GM21825 (cell line): ENCODE results near the gene RAB23.

Experiments
- ATAC-seq: cut with Tn5 transposase; IDR thresholded peaks from one replicate; pipeline ENCODE4 v1.9.1; 2021; ENCODE audit warnings: mild to moderate bottlenecking, moderate library complexity; ENCODE audit not compliant: unreplicated experiment

The RAB23 gene

GRCh38 chr6:57221936-57222742 lies at the start of gene RAB23:
Gene RAB23, minus strand, starts transcription at chr6:57222307. Its CDS starts 11,927 bp downstream, at chr6:57210380.
- peak; percentile 85 for ATAC-seq

- no peak for ATAC-seq
These were observed 46.2 kb upstream of the RAB23 start for GRCh38 chr6:57268294-57268640.

DNA sequence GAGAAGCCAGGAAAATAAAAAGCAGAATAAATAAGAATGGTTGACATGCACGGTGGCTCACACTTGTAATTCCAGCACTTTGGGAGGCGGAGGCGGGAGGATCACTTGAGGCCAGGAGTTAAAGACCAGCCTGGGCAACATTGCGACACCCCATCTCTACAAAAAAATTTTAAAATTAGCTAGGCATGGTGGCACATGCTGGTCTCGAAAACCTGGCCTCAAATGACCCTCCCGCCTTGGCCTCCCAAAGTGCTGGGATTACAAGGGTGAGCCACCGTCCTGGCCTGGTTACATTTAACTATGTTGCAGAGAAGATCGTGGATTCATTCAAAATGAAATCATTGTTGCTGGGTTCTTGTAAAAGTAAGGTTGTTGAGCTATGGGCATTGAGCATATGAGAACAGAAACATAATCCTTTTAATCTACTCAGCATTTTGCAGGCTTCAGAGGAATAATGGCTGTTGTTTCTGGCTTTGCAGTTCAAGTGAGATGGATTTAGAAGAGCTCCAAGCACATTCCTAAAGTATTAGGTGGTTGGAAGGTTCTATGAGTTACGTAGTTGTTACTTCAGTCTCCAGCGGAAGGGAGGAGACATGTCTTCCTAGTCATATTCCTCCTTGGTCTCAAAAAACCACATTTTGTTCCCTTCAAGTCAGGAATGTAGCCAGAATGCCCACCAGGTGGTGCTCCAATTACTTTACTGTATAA lies 45.6 kb upstream of the RAB23 start:
- no peak for ATAC-seq

- ATAC-seq: no peak
These were observed 43.7 kb upstream of the RAB23 start for GRCh38 chr6:57265755-57266221.

GRCh38 chr6:57263739-57264138 lies 41.6 kb upstream of the RAB23 start:
- ATAC-seq: no peak

- no peak for ATAC-seq
These were observed 41.0 kb upstream of the RAB23 start for GRCh38 chr6:57262901-57263694.

DNA sequence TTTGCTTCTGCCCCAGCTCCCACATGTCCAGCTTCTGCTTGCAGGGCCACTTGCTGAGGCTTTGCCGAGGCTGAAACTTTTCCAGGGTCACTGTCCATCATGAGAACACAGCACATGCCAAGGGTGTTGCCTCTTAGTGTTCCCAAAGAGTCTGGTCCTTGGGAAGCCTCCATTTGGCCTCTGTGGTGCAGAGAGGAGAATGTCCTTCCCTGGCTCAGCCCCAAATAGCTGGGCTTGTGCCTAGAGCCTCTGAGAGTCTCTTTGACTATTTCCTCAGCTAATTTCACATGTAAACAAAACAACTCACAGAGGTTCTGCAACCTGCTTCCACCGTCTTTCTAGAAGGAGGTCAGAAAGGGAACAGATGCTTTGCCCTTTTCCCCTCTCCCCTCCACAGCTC lies 40.4 kb upstream of the RAB23 start:
- no peak for ATAC-seq

DNA sequence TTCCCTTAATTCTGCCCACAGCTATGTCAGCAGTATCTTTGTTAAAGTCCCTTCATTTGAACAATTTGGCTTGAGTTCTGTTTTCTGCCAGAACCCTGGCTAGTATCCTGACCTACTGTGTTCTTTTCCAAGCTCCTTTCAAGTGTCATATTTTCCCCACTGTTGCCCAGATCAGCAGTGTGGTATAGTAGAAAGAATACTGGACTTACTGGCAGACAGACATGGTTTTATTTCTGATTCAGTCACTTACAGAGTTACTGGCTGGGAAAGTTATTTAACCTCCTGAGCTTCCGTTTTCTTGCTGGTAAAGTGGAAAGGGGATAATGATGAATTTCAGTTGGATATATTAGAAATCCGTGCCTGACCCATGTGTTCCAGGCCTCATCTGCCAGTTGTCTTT lies 39.8 kb upstream of the RAB23 start:
- no peak for ATAC-seq

DNA sequence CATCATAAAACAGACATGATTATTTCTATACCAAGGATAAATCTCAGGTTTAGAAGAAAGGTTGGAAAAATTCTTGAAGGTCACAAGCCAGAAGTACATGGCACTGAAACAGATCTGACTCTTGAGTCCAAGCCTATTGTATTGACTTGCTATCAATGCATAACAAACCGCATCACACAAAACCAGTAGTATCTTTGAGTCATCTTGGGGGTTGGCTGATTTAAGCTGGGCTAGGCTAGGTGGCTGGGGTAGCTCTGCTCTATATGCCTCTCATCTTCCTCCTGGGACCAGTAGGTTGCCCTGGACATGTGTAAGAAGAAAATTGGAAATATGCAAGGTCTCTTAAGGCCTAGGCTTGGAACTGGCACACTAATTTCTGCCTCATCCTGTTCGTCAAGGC lies 37.0 kb upstream of the RAB23 start:
- no peak for ATAC-seq

- ATAC-seq: no peak
These were observed 35.9 kb upstream of the RAB23 start for GRCh38 chr6:57257911-57258541.

GRCh38 chr6:57256541-57256940 lies 34.4 kb upstream of the RAB23 start:
- ATAC-seq: no peak

DNA sequence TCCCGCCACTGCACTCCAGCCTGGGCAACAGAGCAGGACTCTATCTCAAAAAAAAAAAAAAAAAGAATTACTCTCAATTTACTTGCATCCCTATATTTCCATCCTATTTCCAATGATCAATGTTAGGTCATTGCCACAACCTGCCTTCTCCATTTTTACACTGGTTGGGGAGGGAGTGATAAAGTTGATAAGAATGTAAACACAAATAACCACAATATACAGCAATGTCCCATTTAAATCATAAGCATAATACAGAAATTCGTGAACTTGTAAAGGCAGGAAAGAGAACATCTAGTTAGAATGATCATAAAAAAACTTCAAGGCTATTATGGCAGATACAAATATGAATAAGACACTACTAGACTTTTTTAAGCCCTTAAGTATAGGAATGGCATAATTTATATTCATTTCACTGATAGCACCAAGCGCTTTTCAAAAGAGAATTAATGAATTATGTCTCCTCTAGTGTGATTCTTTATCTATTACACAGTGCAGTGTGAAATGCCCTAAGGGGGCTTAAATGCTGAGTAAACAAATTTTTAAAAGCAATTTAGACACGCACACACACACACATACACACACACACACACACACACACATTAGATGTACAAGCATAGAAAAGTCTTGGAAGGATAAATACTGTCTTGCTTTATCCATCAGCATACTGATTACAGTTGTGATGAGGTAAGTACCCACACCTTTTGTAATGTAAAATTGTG lies 33.5 kb upstream of the RAB23 start:
- ATAC-seq: no peak

- ATAC-seq: no peak
These were observed 32.1 kb upstream of the RAB23 start for GRCh38 chr6:57254055-57254717.

GRCh38 chr6:57252975-57253374 lies 30.9 kb upstream of the RAB23 start:
- no peak for ATAC-seq

DNA sequence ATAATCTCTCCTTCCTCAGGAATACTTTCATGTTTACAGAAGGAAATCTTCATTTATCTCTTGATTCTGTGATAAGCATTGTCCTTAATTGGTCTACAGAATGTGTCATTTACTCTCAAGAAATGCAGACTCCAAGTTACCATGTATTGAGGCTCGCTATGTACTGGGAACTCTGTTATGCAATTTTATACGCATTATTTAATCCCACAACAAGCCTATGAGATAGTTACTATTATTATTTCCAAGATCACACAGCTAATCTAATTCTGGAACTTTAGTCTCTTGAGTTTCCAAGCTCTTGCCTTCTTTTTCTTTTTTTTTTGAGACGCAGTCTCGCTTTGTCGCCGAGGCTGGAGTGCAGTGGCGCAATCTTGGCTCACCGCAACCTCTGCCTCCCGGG lies 30.0 kb upstream of the RAB23 start:
- ATAC-seq: no peak

- ATAC-seq: no peak
These were observed 28.2 kb upstream of the RAB23 start for GRCh38 chr6:57250348-57250747.

DNA sequence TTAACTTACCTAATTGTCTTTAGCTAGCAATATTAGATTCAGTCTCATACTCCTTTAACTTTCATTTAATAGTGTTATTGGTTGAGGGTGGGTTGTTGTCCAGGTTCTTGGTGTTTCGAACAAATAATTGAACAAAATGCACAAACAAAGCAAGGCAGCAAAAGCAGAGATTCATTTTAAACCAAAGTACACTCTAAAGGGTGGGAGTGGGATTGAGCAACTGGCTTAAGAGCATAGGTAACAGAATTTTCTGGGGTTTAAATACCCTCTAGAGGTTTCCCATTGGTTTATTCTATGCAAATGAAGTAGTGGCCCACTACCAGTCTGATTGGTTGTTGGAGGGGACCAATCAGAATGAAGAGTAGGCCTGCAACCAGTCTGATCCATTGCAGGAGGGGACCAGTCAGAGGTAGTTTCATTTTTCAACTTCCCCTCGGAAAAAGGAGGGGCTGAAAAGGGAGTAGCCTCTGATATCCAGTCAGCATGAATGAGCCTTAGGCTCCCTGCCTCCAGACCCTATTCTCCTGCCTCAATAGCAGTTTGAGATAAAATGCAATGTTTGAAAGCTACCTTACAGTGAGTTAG lies 26.3 kb upstream of the RAB23 start:
- ATAC-seq: no peak

DNA sequence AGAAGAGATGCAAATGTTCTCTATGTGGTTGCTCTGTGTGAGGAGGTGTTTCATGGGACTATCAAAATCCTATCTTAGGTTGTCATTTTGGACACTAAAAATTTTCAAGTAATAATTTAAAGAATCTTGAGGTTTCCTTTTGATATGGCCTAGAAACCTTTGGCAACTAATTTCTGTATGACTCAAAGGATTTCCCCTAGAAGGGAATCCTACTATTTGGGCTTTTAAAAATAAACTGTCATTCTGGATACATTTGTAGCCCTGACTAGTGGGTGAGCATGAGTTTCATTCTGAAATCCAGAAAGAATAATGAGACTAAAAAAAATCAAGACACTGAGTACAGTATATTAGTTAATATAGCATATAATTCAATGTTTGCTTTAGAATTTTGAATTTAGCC lies 25.5 kb upstream of the RAB23 start:
- ATAC-seq: no peak

GRCh38 chr6:57246307-57246706 lies 24.2 kb upstream of the RAB23 start:
- ATAC-seq: no peak

DNA sequence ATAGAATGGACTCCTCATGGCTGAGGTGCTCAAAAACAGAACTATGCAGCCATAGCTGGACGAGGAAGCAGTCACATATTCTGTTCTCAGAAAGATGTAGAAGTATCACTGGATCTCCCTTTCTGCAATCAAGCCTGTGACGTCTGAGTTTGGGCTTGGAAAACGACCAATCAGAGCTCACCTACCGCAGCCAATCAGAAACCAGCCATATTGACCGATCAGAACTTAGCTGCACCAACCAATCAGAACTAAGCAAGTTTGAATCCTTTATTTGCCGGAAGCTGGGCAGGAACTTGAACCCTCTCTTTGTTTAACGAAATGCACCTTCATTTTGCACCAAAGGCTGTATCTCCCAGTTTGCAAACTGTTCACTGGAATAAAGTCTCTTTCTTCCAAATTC lies 21.8 kb upstream of the RAB23 start:
- ATAC-seq: no peak
